Middle frontal gyrus (tissue), 1 donor: Measurements from ENCODE around the gene DHX58.

Experiments
- DNase-seq: peaks from one replicate; pipeline ENCODE4 v3.0.0-alpha.2; 2015; ENCODE audit warnings: low spot score; ENCODE audit errors: extremely low spot score

The DHX58 gene

DNA sequence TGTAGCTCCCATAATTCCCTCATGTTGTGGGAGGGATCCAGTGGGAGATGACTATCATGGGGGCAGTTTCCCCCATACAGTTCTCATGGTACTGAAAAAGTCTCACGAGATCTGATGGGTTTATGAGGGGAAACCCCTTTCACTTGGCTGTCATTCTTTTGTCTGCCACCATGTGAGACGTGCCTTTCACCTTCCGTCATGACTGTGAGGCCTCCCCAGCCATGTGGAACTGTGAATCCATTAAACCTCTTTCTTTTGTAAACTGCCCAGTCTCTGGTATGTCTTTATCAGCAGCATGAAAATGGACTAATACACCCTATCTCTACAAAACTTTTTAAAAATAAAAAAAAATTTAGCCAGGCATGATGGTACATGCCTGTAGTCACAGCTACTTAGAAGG, 55.9 kb downstream of the DHX58 start:
- DNase-seq = no peak

DNA sequence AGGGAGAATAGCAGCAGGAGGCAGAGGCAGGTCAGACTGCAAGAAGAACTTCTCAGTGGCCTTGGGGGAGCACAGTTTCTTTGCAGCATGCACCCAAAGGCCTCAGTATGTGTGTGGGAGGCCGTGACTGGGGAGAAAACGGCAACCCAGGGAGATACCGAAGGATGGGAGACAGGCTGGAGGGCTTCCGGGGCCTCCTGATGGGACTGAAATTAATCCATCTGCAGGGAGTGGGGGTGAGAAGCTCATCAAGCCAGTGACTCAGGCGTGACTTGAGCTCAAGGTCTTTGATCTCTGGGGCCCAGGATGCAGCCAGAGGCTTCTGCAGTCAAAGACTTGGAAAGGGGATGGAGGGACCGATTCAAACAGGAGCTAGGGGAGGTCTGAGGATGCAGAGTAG, 57.0 kb downstream of the DHX58 start:
- DNase-seq = no peak

DNA sequence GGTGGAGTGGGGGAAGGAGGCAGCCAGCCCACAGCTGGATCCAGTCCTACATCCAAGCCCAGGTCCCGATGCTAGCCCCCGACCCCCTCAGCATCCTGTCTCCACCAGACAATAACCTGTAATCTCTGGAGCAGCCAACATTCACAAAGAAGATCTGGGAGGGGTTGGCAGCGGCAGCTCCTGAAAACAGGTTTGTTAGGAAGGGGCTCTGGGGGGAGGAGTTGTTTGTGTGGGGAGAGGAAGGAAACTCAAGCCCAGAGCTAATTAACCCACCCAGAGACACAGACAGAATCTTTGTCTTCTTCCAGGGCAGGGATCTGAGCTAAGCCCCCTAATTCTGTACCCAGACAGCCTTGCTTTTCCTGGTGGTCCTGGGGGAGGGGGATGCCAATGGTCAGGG, 57.5 kb downstream of the DHX58 start:
- DNase-seq = no peak

DNA sequence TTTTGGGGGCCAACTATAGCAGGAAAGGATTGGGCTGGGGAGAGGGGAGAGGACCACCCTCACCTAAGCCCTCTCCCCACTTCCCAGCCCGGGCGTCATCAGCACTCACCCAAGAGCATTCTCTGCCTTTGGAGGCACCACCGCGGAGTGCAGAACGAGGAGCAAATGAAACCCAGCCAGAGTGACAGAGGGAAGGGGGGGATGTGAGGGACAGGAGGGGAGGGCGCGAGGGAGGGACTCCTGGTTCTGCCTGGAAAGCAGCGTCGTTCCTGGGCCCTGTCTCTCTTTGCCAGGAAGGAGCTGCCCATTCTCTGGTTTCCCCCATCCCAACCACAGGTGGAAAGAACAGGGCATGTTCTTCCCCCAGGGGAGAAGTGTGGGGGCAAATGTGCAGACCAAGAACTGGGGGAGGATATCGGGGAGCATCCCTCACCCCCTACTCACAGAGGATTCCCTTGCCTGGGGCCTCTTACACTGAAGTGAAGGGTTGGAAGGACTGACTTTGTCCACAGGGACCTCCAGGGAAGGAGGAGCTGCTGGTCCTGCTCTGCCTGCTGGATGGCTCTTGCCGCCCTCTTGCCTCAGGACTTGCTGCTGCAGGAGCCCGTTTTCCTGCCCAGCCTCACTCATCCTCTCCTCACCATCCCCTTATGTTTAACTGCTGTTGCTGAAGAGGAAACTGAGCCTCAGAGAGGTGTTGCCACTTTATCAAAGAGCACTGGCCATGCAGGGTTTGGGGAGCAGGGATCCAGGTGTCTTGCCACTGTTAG, 58.6 kb downstream of the DHX58 start:
- no peak for DNase-seq

DNA sequence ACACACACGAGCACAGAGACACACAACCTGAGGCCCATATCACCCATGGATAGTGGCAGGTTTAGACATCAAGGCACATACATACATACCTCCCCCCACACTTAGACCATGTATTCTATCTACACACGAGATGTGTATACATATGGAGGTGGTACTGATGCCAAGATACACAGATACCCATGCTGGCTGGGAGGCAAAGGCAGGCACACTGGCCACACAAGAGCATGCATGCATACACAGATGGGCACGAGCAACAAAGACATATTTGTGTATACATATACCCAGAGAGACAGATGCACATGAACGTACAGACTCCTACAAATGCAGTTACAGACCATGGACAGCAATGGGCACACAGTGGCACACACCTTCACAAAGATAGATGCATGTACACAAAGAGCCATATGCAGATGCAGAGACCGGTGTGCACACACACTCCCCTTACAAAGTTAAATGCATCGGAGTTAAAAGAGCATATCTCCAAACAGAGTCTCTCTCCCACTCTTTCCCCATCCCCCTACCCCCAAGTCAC, 60.1 kb downstream of the DHX58 start:
- no peak for DNase-seq

DNA sequence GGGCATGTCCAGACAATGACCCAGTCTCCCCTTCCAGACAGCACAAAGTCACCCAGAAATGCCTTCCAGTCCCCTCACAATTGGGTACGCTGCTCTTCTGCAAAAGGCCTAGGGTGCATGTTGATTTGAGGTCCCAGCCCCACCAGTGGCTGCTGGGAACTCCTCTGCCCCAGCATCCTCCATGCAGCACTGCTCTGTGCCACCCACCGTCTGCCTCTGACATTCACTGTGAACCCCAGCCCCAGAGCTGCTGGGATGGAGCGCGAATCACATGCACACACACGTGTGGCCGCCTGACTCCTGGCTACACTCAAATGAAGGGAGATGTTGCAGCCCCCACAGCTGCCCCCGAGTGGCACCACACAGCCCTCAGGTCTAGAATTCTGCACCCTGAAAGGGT, 60.9 kb downstream of the DHX58 start:
- DNase-seq = no peak
